Activated T-cell treated with anti-CD3 and anti-CD28 coated beads for 1 hour (primary cell): ENCODE results near the gene POLK.

Experiments used
- DNase-seq: peaks from one replicate; pipeline ENCODE4 v3.0.0-alpha.2; 2020; ENCODE audit warnings: low read depth

The POLK gene

DNA sequence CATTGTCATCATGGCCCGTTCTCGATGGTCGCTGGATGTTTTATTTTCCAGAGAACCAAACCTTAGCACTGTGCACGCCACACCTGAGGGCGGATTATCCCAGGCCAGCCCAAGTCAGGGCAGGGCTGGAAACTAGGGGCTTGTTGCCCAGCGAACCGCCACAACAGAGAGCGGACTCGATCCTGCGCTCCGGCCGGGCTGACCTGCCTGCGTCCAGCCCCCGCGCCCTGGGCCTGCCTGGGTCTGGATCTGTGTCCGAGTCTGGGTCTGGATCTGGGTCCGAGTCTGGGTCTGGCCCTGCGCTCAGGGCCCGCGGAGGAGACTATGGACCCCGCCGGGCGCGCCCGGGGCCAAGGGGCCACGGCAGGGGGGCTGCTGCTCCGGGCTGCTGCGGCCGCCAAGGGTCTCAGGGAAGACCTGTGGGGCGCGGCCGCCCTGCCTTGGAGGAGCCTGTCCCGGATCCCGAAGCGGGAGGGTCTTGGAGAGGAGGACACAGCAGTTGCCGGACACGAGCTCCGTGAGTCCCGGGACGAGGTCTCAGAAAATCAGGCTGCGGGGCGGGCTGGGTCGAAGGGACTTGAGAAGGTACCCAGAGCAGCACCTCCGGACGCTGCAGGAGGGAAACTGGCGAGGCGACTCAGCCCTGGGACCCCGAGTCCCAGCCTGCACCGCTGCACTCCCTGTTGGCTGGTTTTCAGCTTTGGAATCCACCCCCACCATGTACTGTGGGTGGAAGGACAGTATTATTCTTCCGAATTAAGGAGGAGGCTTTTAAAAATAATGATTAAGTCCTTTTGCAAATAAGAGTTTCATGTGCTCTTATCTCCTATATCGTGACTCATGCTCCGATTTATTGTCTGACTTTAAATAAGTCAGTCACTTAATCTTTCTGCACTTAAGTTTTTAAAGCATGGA is 99.9 kb downstream of the POLK start, which contains the start of gene ANKDD1B:
ANKDD1B (plus strand) TSS at position 143 of the 915 bp plus-strand sequence; CDS start at position 325, 182 bp downstream.
- no peak for DNase-seq

DNA sequence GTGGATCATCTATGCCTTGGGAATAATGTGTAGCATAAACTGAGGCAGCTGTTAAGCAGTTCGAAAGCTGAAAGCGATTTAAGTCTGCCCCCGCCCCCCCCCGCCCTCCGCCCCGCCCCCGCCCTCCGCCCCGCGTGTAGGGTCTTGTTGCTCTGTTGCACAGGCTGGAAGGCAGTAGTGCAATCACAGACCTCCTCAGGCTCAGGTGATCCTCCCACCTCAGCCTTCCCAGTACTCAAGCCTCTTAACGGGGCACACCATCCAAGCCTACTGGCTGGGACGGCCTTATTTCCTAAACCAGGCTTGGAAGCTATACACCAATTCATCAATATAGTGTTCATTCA is 100.5 kb downstream of the POLK start:
- no peak for DNase-seq

DNA sequence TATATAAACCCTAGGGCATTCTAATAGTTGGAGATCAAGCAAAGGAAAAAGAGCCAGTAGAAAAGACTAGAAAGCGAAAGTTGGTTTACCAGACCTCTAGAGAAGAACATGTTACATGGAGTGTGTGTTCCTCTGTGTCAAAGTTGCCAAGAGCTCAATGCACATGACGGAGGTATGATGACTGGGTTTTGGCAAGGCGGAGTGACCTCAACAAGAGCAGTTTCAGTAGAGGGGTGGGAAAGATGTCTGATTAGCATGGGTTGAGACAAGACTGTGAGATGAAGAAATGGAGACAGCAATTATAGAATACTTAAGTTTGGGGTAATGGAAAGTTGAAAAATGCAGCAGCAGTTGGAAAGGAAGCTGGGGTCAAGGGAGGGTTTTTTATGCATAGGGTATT is 101.2 kb downstream of the POLK start:
- no peak for DNase-seq

DNA sequence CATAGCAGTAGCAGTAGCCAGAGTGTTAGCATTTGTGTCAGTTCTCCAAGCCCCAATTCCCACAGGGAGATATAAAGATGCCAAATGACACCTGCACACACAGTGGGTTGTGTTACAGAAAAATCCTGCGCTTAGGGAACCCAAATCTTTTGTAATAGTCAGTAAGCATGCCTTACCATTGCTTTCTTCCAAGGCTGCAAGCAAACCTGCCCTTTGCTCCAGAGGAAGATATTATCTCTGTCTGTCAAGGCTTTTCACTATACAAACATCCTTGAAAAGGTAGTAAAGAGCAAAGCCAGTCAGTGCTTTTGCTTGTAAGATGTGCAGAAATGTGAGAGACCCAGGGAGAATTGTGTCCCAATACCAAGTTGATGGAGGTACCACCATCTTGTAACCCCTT is 102.5 kb downstream of the POLK start:
- DNase-seq, result no peak

DNA sequence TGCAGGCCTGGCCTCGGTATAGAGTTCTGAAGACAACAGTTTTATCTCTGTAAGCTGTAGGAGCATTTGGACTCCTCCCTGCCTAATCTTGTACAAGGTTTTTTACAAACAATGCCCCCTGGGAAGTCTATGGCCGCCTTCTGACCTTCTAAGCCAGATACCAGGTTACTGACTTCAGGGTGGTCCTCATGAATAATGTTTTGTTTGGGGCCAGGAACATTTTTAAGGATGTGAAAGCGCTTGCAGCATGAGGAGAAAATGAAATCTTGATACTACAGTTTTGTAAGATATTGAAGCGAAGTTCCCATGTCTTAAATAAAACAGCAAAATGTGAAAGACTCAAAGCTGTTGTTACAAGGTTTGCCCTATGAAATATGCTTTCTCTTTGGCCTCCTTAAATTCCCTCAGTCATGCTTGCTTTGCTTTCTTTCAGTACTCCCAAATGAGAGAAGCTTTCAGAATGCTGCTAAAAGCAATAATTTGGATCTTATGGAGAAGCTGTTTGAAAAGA is 104.7 kb downstream of the POLK start:
- DNase-seq, result no peak

DNA sequence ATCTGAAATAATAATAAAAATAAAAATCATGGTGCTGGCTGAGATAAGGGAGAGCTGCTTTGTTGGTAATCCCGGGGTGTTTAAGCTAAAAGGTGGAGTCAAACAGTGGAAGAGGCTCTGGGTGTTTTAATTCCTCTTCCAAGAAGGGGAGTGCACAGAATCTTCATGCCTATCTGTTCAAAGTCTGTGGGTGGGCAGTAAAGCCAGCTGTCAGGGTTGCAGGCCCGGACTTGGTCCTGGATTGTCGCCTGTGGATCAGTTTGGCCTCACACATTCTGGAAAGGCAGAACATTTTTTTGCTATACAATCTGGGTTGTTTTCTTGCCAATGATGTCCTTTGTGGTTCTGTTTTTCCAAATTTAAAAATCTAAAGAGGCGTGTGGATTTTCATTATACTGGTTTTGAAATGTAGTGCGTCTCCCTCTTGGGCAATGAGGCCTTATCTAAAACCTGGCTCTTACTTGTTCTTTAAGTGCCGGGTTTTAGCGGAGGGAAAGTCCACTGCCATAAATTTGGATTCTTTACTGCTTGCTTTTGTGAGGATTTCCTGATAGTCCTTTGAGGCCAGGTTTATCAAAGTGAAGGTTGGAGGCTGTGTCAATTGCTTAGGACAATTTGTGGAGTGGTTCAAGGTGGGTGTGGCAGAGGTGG is 105.4 kb downstream of the POLK start:
- DNase-seq, result no peak

DNA sequence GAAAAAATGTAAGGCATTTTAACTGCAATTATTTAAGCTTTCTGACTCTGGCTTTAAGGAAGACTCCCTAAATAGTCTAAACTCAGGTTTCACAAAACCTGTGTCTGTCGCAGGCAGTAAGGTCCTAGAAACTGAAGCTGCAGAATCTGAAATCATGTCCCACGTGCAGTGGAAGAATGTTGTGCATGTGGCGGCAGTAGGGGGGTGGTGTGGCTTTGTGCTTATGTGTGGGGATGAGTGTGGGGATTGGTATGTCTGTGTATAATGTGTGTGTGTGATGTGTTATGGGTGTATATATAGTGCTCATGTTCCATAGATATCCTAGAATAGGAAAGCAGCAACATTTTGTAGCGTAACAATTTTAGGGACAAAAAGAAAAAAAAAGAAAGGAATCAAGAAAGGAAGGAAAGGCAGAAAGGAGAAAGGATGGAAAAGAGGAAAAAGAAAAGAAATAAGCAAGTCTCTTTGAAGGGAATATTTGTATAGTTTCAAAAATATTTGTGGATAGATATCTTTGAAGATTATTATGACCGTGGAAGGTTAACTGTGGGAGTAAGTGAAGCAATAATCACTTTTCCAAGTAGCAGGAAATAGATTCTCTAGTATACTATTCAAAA is 106.2 kb downstream of the POLK start:
- no peak for DNase-seq

DNA sequence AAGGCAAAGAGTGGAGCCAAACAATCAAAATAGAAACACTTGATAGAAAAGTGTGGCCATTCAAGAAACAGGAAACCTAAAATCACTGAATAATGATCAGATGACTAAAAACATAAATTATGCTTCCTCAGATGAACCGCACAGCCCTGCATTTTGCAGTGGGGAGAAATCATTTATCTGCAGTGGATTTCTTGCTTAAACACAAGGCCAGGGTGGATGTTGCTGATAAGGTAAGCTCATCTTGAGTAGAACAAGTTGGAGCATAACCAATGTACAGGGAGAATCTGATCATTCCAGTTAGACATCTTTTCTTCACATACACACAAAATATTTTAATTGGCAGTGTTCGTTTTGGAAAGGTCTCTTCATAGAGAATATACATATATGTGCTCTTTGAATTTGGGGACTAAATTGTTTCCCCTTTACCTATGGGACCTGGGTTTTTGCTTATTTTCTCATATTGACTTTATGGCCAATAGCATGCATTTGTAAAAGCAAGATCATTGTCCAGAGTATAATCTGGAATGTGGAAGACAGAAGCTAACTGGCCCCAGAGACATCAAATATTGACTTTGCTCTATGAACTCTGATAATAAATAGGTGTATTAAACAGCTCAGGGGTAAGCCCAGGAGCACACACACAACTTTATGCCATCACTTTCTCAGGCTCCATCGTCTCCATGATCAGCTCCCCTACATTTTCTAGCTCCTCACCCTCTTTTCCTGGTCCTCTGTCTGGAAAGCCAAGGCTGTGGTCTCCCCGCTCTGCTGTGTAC is 108.7 kb downstream of the POLK start:
- DNase-seq, result no peak

DNA sequence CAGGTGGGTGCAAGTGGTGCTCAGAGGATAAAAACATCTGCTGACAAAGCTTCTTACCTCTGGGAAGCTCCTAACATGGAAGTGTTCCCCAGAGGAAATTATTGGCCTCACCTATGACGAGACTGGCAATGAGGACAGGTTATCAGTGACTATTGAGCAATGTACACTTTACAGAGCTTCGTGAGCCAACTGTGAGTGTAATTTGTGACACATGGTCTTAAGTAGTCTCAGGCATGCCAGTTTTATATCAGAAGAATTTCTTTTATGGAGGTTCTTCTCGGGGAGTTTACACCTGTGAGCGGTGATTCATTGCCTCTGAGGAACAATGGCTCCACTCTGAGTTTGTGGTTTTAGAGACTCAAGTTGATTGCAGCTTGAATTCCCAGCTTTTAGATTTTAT is 110.9 kb downstream of the POLK start:
- no peak for DNase-seq

DNA sequence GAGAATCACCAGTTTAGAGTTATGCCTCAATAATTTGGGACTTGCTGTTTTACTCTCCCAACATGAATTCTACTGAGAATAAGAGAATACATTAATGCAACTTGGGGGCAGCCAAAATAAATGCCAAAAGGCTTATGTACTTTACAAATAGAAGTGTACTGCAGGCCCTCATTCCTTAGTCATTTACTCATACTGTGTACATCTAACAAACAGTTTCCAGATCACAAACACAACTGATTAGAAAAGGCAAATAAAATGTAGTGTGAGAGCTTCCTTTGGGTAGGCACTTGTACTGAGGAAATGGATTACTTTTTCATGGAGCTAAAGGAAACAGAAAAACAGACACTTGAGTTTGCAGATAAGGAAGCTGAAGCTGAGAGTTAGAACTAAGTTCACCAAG is 112.2 kb downstream of the POLK start:
- DNase-seq, result no peak

DNA sequence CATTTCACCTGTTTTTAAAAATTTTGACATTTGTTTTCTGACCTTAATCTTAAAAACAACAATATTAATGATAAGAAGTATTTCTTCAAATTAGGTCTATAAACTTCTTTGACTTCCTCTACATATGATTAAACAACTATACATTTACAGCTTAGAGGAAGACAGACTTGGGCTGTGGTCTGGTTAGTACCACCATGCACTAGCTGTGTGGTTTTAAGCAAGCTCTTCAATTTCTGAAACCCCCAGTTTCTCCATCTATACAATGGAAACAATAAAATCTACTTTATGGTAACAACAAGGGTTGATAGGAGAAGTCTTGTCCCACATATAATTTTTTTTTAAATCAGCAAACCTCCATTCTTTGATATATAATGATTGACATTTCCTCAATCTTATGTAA is 115.3 kb downstream of the POLK start:
- no peak for DNase-seq

DNA sequence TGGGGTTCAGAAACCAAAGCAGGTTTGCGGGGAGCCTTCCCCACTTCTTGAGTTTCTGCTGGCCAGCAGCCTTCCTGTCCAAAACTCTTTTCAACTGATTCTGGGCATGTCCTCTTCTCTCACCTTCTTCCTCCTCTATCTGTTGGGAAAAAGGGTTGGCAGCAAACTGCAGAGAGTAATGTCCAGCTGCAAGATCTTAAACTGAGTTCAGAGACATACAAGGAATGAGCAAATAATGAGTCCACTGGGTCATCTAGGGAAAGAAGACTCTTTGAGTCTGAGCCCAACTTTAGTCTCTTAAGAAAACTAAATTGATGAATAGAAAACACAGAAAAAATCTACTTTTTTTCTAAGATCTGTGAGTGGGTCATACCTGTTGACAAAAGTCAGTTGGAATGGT is 116.1 kb downstream of the POLK start:
- DNase-seq, result no peak

DNA sequence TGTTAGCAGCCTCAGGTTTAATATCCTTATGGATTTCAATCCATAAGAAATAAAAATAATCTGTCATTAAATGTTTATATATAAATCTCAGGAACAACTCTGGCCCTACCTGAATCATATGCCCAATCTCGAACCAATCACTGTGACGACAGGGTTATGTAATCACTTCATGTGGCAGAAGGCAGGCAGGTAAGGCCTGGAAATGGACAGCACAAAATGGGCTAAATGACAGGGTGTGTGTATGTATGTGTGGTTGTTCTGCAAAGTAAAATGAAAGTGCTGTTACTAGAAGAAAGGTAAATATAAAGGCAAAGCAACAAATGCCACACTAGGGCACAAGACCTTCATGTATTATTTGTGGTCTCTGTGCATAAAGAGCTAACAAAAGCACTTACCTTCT is 119.2 kb downstream of the POLK start:
- no peak for DNase-seq

DNA sequence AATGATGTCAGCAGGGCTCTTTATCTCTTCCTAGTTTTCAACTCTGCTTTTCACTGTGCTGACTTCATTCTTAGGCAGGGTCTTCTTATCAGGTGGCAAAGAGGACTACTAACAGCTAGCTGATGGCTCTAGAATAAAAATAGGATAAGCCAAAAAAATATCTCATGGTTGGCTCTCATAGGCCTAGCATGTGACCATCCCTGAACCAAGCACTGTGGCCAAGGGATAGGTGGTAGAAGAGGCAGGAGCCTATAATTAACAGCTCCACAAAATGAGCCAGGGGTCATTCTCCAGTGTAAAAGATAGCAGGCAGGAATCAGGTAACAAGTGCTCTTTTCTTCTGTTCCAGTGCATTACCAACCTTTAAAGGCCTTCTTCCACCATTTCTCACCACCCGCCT is 120.6 kb downstream of the POLK start:
- DNase-seq, result no peak

DNA sequence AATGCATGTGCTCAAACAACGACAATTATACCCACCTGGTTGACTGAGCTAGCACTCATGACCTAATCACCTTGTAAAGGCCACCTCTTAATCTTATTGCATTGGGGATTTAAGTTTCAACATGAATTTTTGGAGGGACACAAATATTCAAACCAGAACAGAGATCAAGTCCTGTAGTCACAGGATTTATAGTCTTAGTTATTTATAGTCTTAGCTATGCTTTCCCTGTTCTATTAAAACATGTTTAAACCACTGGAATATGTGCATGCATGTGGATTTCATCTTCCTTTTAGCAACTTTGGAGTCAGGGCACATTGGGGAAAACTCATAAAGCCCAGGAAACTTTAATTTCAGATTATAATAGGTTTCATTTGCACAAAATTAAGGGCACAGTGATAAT is 126.3 kb downstream of the POLK start:
- DNase-seq, result no peak

DNA sequence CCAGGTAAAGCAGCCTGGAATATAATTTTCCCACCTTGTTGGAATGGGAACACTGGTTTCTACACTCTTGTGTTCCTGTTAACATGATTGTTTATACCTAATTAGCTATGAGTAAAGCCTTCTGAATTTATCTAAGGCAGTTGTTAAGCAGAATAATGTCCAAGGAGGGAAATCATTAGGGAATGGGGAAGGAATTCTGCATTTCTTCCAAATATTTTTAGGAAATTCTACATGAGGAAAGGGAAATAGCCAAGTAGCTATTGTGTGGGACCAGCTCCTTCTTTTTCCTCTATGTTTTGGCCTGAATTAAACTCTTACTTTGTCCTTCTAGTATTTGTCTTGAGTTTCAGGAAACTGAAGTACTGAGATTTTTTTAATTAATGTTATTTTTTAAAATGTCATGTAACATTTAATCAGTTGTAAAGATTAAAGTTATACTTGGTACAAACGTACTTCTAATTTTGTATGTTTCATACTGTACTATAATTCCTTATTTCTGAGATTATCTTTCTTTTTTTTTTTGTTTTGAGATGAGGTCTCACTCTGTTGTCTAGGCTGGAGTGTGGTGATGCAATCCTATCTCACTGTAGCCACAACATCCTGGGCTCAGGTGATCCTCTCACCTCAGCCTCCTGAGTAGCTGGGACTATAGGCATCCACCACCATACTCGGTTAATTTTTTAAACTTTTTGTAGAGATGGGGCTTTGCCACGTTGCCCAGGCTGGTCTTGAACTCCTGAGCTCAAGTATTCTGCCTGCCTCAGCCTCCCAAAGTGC is 128.0 kb downstream of the POLK start:
- DNase-seq, result no peak

DNA sequence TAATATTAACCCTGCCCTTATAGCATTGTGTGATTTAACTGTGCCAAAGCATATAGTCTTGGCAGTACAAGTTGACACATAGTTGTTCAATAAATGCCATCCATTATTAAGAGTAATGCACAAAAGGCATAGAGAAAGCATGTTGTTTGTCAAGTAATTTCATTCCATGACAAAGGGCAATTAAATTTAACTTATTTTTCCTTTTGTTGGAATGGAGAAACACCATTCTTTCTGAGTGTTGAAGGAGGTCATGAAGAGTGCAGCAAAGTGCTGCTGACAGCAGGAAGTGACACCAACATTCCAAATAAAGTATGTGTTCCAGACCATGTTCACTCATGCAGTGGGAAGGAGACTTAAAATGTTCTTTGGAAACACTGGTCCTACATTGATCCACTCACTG is 128.7 kb downstream of the POLK start:
- DNase-seq, result no peak

DNA sequence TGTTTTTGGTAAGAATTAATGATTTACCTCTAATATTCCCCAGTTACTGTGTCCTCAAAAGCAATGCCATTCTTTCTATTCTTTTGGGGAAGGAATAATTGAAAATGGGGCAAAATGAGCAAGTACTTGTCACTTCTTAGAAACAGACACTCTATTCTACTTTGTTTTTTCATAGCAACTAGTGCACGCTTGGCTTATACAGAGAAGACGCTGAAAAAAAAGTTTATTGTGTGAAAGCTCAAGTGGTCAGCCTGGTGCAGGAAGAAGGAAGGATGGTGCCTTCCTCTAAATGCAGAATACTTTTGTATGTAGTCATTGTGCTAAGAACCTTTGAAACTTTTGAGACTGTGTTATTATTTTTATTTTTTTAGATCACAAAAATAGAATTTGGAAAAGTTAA is 129.1 kb downstream of the POLK start:
- no peak for DNase-seq

DNA sequence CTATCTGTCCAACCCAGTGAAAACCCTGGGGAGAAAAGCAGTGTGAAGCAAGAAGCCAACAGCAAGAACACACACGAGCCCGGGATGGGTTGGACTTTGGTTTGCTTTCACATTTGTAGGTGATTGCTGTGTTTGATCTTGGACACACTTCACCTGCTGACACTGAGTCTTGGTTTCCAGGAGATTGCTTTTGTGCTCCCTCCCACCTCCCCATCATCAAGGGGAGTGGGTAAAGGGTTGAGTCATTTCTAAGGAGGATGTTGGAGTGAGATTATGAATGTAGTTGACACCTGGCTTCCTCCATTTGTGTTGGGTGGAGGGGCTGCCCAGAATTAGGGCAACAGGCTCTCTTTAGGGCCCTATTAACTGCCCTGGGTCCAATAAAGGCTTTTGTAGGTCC is 137.0 kb downstream of the POLK start:
- no peak for DNase-seq
